ENCODE data around the gene CCNK.

The CCNK gene

GRCh38 chr14:99538733-99539132, 57.5 kb downstream of the CCNK start:
- no peak for DNase-seq

- no peak for DNase-seq
These were observed 58.3 kb downstream of the CCNK start for GRCh38 chr14:99539491-99539890.

GRCh38 chr14:99540196-99541032, 59.2 kb downstream of the CCNK start:
- DNase-seq, result no peak

- no peak for DNase-seq
These were observed 60.0 kb downstream of the CCNK start for GRCh38 chr14:99541211-99541610.

GRCh38 chr14:99541677-99542470, 60.7 kb downstream of the CCNK start:
- peak; percentile 49 for DNase-seq

- no peak for DNase-seq
These were observed 61.4 kb downstream of the CCNK start for GRCh38 chr14:99542566-99542965.

GRCh38 chr14:99543370-99543769, 62.2 kb downstream of the CCNK start:
- no peak for DNase-seq

GRCh38 chr14:99543985-99544384, 62.8 kb downstream of the CCNK start:
- DNase-seq, result no peak

- DNase-seq, result no peak
These were observed 63.8 kb downstream of the CCNK start for GRCh38 chr14:99544991-99545390.

GRCh38 chr14:99545586-99545985, 64.4 kb downstream of the CCNK start:
- no peak for DNase-seq

- no peak for DNase-seq
These were observed 65.1 kb downstream of the CCNK start for GRCh38 chr14:99546234-99546879.

- DNase-seq, result no peak
These were observed 67.0 kb downstream of the CCNK start for GRCh38 chr14:99548255-99548654.

GRCh38 chr14:99548871-99549515, 67.8 kb downstream of the CCNK start:
- no peak for DNase-seq

GRCh38 chr14:99549684-99550083, 68.5 kb downstream of the CCNK start:
- no peak for DNase-seq

GRCh38 chr14:99550387-99550992, 69.3 kb downstream of the CCNK start:
- no peak for DNase-seq

- no peak for DNase-seq
These were observed 70.1 kb downstream of the CCNK start for GRCh38 chr14:99551034-99551922.

- no peak for DNase-seq
These were observed 70.9 kb downstream of the CCNK start for GRCh38 chr14:99552021-99552553.

- no peak for DNase-seq
These were observed 71.5 kb downstream of the CCNK start for GRCh38 chr14:99552572-99553216.

GRCh38 chr14:99554184-99554583, 73.0 kb downstream of the CCNK start:
- DNase-seq, result no peak

GRCh38 chr14:99554757-99555531, 73.7 kb downstream of the CCNK start:
- no peak for DNase-seq

Data from hematopoietic multipotent progenitor cell treated with erythropoietin and hydrocortisone succinate and interleukin-3 and kit ligand, for 6 days (in vitro differentiated cells).